Parathyroid adenoma (tissue), 2 donors: ENCODE results near the gene NR2C1.

ENCODE experiments used
- H2AFZ ChIP-seq: fragments of 300-600 bp; sonication (generic); one replicate; pipeline ENCODE4 v1.7.0; 2017; ENCODE audit warnings: antibody characterized with exemption, mild to moderate bottlenecking
- H3K27ac ChIP-seq: fragments of 300-600 bp; sonication (generic); one replicate; pipeline ENCODE4 v1.7.0; 2017
- H3K27me3 ChIP-seq: fragments of 300-600 bp; sonication (generic); one replicate; pipeline ENCODE4 v1.7.0; 2017; ENCODE audit warnings: low read length; ENCODE audit not compliant: control insufficient read depth, insufficient read depth
- H3K36me3 ChIP-seq: fragments of 300-600 bp; sonication (generic); one replicate; pipeline ENCODE4 v1.7.0; 2017; ENCODE audit warnings: low read length; ENCODE audit not compliant: control insufficient read depth, insufficient read depth
- H3K4me1 ChIP-seq: fragments of 300-600 bp; sonication (generic); one replicate; pipeline ENCODE4 v1.7.0; 2017; ENCODE audit warnings: control low read depth
- H3K4me2 ChIP-seq: fragments of 300-600 bp; sonication (generic); one replicate; pipeline ENCODE4 v1.7.0; 2017; ENCODE audit warnings: low read length
- H3K4me3 ChIP-seq: fragments of 300-600 bp; sonication (generic); one replicate; pipeline ENCODE4 v1.7.0; 2017; ENCODE audit warnings: low read depth, low read length
- H3K79me2 ChIP-seq: fragments of 300-600 bp; sonication (generic); one replicate; pipeline ENCODE4 v1.7.0; 2017; ENCODE audit warnings: control low read depth
- H3K9ac ChIP-seq: fragments of 300-600 bp; sonication (generic); one replicate; pipeline ENCODE4 v1.7.0; 2017; ENCODE audit warnings: mild to moderate bottlenecking
- H3K9me3 ChIP-seq: fragments of 300-600 bp; sonication (generic); one replicate; pipeline ENCODE4 v1.7.0; 2017; ENCODE audit warnings: low read length; ENCODE audit not compliant: control insufficient read depth
- TF ChIP-seq, protein P1 (sequence below): fragments of 300-600 bp; sonication (generic); IDR thresholded peaks from one replicate; pipeline ENCODE4 v1.7.0; 2017; ENCODE audit warnings: antibody characterized with exemption, mild to moderate bottlenecking
- donor health status: primary hyperparathyroidism.

Gene NR2C1

DNA sequence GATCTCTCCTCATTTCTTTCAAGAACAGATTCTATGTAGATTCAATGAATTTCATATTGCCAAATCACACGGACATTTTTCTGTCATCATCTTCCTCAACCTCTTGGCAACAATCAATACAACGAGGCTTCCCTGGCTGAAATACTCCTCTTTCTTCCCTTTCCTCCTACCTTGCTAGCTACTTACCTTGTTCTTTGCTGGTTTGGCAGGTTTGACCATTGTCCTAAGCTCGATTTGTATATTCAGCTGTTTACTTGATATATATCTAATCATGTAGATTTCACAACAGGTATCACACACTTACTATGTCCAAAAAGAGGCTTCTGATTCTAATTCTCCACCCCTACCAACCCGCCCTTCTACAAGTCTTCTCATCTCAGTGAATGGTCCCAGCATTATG lies 93.5 kb downstream of the NR2C1 start:
- peaks cover 8% of the 10 kb centered on the region for H3K79me2 ChIP-seq
- no peak overlapping the region for H3K27ac ChIP-seq
- no peaks in the 10 kb centered on the region for H3K36me3 ChIP-seq
- no peak overlapping the region for H2AFZ ChIP-seq
- no peak overlapping the region for H3K4me2 ChIP-seq
- H3K9ac ChIP-seq: no peak overlapping the region
- TF ChIP-seq, protein P1, sequence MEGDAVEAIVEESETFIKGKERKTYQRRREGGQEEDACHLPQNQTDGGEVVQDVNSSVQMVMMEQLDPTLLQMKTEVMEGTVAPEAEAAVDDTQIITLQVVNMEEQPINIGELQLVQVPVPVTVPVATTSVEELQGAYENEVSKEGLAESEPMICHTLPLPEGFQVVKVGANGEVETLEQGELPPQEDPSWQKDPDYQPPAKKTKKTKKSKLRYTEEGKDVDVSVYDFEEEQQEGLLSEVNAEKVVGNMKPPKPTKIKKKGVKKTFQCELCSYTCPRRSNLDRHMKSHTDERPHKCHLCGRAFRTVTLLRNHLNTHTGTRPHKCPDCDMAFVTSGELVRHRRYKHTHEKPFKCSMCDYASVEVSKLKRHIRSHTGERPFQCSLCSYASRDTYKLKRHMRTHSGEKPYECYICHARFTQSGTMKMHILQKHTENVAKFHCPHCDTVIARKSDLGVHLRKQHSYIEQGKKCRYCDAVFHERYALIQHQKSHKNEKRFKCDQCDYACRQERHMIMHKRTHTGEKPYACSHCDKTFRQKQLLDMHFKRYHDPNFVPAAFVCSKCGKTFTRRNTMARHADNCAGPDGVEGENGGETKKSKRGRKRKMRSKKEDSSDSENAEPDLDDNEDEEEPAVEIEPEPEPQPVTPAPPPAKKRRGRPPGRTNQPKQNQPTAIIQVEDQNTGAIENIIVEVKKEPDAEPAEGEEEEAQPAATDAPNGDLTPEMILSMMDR: no peak
- no peak overlapping the region for H3K4me3 ChIP-seq
- H3K27me3 ChIP-seq: no peaks in the 10 kb centered on the region
- H3K4me1 ChIP-seq: peaks cover 10% of the 10 kb centered on the region
- H3K9me3 ChIP-seq: no peaks in the 10 kb centered on the region

GRCh38 chr12:94977766-94978468 lies 95.5 kb downstream of the NR2C1 start:
- no peaks in the 10 kb centered on the region for H3K27me3 ChIP-seq
- TF ChIP-seq, protein P1: no peak
- no peak overlapping the region for H2AFZ ChIP-seq
- no peak overlapping the region for H3K4me3 ChIP-seq
- H3K36me3 ChIP-seq: no peaks in the 10 kb centered on the region
- no peaks in the 10 kb centered on the region for H3K9me3 ChIP-seq
- H3K4me2 ChIP-seq: no peak overlapping the region
- H3K79me2 ChIP-seq: peaks cover 6% of the 10 kb centered on the region
- H3K4me1 ChIP-seq: peaks cover 5% of the 10 kb centered on the region
- H3K27ac ChIP-seq: no peak overlapping the region
- no peak overlapping the region for H3K9ac ChIP-seq

- H3K79me2 ChIP-seq: peaks cover 4% of the 10 kb centered on the region
- H3K4me1 ChIP-seq: no peaks in the 10 kb centered on the region
- no peak overlapping the region for H3K4me2 ChIP-seq
- H3K27me3 ChIP-seq: no peaks in the 10 kb centered on the region
- H3K36me3 ChIP-seq: no peaks in the 10 kb centered on the region
- H3K9ac ChIP-seq: no peak overlapping the region
- H3K9me3 ChIP-seq: no peaks in the 10 kb centered on the region
- H3K27ac ChIP-seq: no peak overlapping the region
- H3K4me3 ChIP-seq: no peak overlapping the region
- no peak overlapping the region for H2AFZ ChIP-seq
- TF ChIP-seq, protein P1: no peak
These were observed 100.2 kb downstream of the NR2C1 start for GRCh38 chr12:94973221-94973620.

DNA sequence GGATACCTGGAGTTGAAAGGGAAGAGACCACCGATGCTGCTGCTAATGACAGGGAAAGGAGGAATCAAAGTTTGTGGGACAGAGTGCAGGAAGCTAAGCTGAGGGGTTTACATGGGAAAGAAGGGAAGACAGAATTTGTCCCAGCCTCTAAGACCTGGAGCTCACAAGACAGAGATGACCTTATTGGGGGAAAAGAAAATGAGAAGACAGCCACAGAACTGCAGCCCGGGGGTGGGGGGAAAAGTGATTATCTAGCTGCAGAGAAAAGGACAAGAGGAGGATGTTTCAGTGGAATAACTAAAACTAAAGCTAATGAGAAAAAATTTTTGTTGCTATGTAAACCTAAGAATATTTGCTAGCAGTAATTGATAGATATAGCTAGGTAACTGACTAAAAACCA lies 100.6 kb downstream of the NR2C1 start:
- Histone ChIP-seq H2AFZ (no peak overlapping the region), H3K79me2 (peaks cover 4% of the 10 kb centered on the region), H3K27ac (no peak overlapping the region), H3K4me3 (no peak overlapping the region), H3K9ac (no peak overlapping the region), H3K4me1 (no peaks in the 10 kb centered on the region), H3K27me3 (no peaks in the 10 kb centered on the region), H3K9me3 (no peaks in the 10 kb centered on the region), H3K36me3 (no peaks in the 10 kb centered on the region), H3K4me2 (no peak overlapping the region)
- TF ChIP-seq, protein P1: no peak

- H3K4me2 ChIP-seq: no peak overlapping the region
- no peak overlapping the region for H2AFZ ChIP-seq
- no peak overlapping the region for H3K27ac ChIP-seq
- H3K4me1 ChIP-seq: no peaks in the 10 kb centered on the region
- H3K79me2 ChIP-seq: peaks cover 4% of the 10 kb centered on the region
- H3K4me3 ChIP-seq: no peak overlapping the region
- H3K27me3 ChIP-seq: no peaks in the 10 kb centered on the region
- no peaks in the 10 kb centered on the region for H3K9me3 ChIP-seq
- H3K9ac ChIP-seq: no peak overlapping the region
- TF ChIP-seq, protein P1: no peak
- H3K36me3 ChIP-seq: no peaks in the 10 kb centered on the region
These were observed 101.5 kb downstream of the NR2C1 start for GRCh38 chr12:94971923-94972322.
